Neutrophil (primary cell): ENCODE results near the gene RAB25.
"Not testable (repeated sequence)": the region's sequence is repeated elsewhere in the genome, so short reads cannot be mapped to it uniquely, and the experiment has no call there.

Source experiments
- H3K27ac ChIP-seq: fragments of 200-600 bp; sonication (generic); 2 replicates; pipeline ENCODE4 v1.5.1; 2016; ENCODE audit warnings: mild to moderate bottlenecking, moderate library complexity
- H3K27me3 ChIP-seq: fragments of 200-600 bp; sonication (generic); 2 replicates; pipeline ENCODE4 v1.6.0; 2016; ENCODE audit warnings: mild to moderate bottlenecking
- H3K36me3 ChIP-seq: fragments of 200-600 bp; sonication (generic); 2 replicates; pipeline ENCODE4 v1.5.1; 2017
- H3K4me1 ChIP-seq, 2 experiments: fragments of 200-600 bp in 1 of 2; sonication (generic) in 1 of 2; 1 replicate in 1 of 2; 2 replicates in 1 of 2; pipeline versions ENCODE4 v1.5.1 to v1.6.1; 2013 to 2016; ENCODE audit warnings: low read depth in 1 of 2, low read length in 1 of 2, mild to moderate bottlenecking in 1 of 2, moderate library complexity in 1 of 2; ENCODE audit not compliant: control insufficient read depth in 1 of 2, insufficient read depth in 1 of 2
- H3K4me3 ChIP-seq, 2 experiments: fragments of 200-600 bp in 1 of 2; sonication (generic) in 1 of 2; 1 replicate in 1 of 2; 2 replicates in 1 of 2; pipeline ENCODE4 v1.5.1; 2013 to 2016; ENCODE audit warnings: low read depth in 1 of 2, low read length in 1 of 2, mild to moderate bottlenecking in 1 of 2, moderate library complexity in 1 of 2
- H3K9me3 ChIP-seq: fragments of 200-600 bp; sonication (generic); 2 replicates; pipeline ENCODE4 v1.5.1; 2016
- CTCF ChIP-seq: fragments of 200-600 bp; sonication (generic); IDR thresholded peaks from 2 replicates; pipeline ENCODE4 v1.5.1; 2016; ENCODE audit warnings: antibody characterized with exemption

Gene RAB25

GRCh38 chr1:156067262-156067661, 6.3 kb downstream of the RAB25 start:
- Histone ChIP-seq H3K9me3 (no peaks in the 10 kb centered on the region), H3K36me3 (no peaks in the 10 kb centered on the region), H3K4me3 (no peak overlapping the region), H3K4me1 (peaks cover 4 to 10% of the 10 kb centered on the region in 2 experiments), H3K27ac (no peak overlapping the region), H3K27me3 (no peaks in the 10 kb centered on the region)
- TF ChIP-seq CTCF: no peak

GRCh38 chr1:156069490-156070455, 8.8 kb downstream of the RAB25 start:
- H3K36me3 ChIP-seq: no peaks in the 10 kb centered on the region
- no peak for TF ChIP-seq CTCF
- no peak overlapping the region for H3K4me3 ChIP-seq
- peaks cover 5% of the 10 kb centered on the region for H3K27me3 ChIP-seq
- no peaks in the 10 kb centered on the region for H3K9me3 ChIP-seq
- no peak overlapping the region for H3K27ac ChIP-seq
- H3K4me1 ChIP-seq: peaks cover 0 to 6% of the 10 kb centered on the region in 2 experiments

GRCh38 chr1:156070548-156070947, 9.6 kb downstream of the RAB25 start:
- no peak overlapping the region for H3K4me3 ChIP-seq
- H3K27me3 ChIP-seq: peaks cover 12% of the 10 kb centered on the region
- no peak overlapping the region for H3K27ac ChIP-seq
- H3K9me3 ChIP-seq: no peaks in the 10 kb centered on the region
- no peak for TF ChIP-seq CTCF
- no peaks in the 10 kb centered on the region for H3K36me3 ChIP-seq
- peaks cover 0 to 6% of the 10 kb centered on the region in 2 experiments for H3K4me1 ChIP-seq

- H3K9me3 ChIP-seq, H3K27ac ChIP-seq, H3K4me3 ChIP-seq, H3K4me1 ChIP-seq, H3K36me3 ChIP-seq: not testable (repeated sequence)
- peaks cover 21% of the 10 kb centered on the region for H3K27me3 ChIP-seq
These were observed 10.4 kb downstream of the RAB25 start for GRCh38 chr1:156071332-156071816.

GRCh38 chr1:156072251-156072650, 11.3 kb downstream of the RAB25 start:
- Histone ChIP-seq H3K9me3 (no peaks in the 10 kb centered on the region), H3K27ac (no peak overlapping the region), H3K4me3 (no peak overlapping the region), H3K4me1 (peaks cover 6% of the 10 kb centered on the region in 2 experiments), H3K27me3 (peaks cover 29% of the 10 kb centered on the region), H3K36me3 (no peaks in the 10 kb centered on the region)
- no peak for TF ChIP-seq CTCF

DNA sequence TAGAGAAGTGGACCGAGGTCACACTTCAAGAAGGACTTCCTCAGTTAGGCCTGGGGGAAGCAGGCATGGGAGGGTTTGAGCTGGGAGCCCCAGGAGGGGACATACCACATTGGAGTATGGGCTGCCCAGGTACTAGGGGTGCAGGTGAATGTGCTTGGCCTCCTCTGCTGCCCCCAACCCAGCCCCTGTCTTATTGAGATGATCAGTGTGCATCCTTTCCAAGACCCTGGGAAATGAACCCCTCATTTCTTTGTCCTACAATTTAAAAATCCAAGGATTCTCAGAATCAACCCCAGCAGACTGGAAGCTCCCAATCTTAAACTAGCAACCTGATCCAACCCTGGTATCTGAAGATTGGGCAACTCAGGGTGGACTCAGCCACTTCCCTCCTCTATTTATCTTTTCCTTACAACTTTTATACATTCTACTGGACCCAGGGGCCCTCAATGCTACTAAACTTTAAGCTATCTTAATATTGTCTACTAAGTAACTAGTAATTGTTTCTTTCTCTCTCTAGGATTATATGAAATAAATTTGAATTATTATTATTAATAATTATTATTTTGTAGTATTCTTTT, 12.2 kb downstream of the RAB25 start:
- no peak overlapping the region for H3K4me3 ChIP-seq
- no peaks in the 10 kb centered on the region for H3K36me3 ChIP-seq
- H3K27ac ChIP-seq: no peak overlapping the region
- TF ChIP-seq CTCF: no peak
- peaks cover 6% of the 10 kb centered on the region in 2 experiments for H3K4me1 ChIP-seq
- no peaks in the 10 kb centered on the region for H3K9me3 ChIP-seq
- H3K27me3 ChIP-seq: peaks cover 39% of the 10 kb centered on the region
